ENCODE measurements around the gene EXOC4.
"Not testable (repeated sequence)": the region's sequence is repeated elsewhere in the genome, so short reads cannot be mapped to it uniquely, and the experiment has no call there.

EXOC4 gene

GRCh38 chr7:133853706-133854276 is 600.9 kb downstream of the EXOC4 start:
- peak; percentile 66 for DNase-seq

GRCh38 chr7:133854739-133855138 is 601.9 kb downstream of the EXOC4 start:
- peak; percentile 63 for DNase-seq

GRCh38 chr7:133857376-133858119 is 604.7 kb downstream of the EXOC4 start:
- no peak for DNase-seq

- DNase-seq = no peak
These were observed 605.4 kb downstream of the EXOC4 start for GRCh38 chr7:133858311-133858710.

GRCh38 chr7:133859231-133859630 is 606.4 kb downstream of the EXOC4 start:
- peak; percentile 61 for DNase-seq

GRCh38 chr7:133859871-133860450 is 607.1 kb downstream of the EXOC4 start:
- no peak for DNase-seq

GRCh38 chr7:133860628-133861335 is 607.9 kb downstream of the EXOC4 start:
- no peak for DNase-seq

- DNase-seq = no peak
These were observed 609.0 kb downstream of the EXOC4 start for GRCh38 chr7:133861876-133862275.

- peak; percentile 88 for DNase-seq
These were observed 610.6 kb downstream of the EXOC4 start for GRCh38 chr7:133863362-133864061.

- no peak for DNase-seq
These were observed 616.7 kb downstream of the EXOC4 start for GRCh38 chr7:133869556-133869955.

GRCh38 chr7:133871757-133872156 is 618.9 kb downstream of the EXOC4 start:
- no peak for DNase-seq

GRCh38 chr7:133873187-133873586 is 620.3 kb downstream of the EXOC4 start:
- no peak for DNase-seq

GRCh38 chr7:133873631-133874030 is 620.8 kb downstream of the EXOC4 start:
- DNase-seq = no peak

- DNase-seq = no peak
These were observed 630.7 kb downstream of the EXOC4 start for GRCh38 chr7:133883591-133883990.

- DNase-seq = no peak
These were observed 632.3 kb downstream of the EXOC4 start for GRCh38 chr7:133885213-133885612.

- no peak for DNase-seq
These were observed 633.2 kb downstream of the EXOC4 start for GRCh38 chr7:133886086-133886485.

GRCh38 chr7:133886797-133887196 is 633.9 kb downstream of the EXOC4 start:
- no peak for DNase-seq

- no peak for DNase-seq
These were observed 634.6 kb downstream of the EXOC4 start for GRCh38 chr7:133887459-133887858.

- no peak for DNase-seq
These were observed 635.4 kb downstream of the EXOC4 start for GRCh38 chr7:133888061-133888930.

- no peak for DNase-seq
These were observed 651.9 kb downstream of the EXOC4 start for GRCh38 chr7:133904776-133905175.

GRCh38 chr7:133906553-133906952 is 653.7 kb downstream of the EXOC4 start:
- not testable (repeated sequence) for DNase-seq

- peak; percentile 81 for DNase-seq
These were observed 657.9 kb downstream of the EXOC4 start for GRCh38 chr7:133910761-133911160.

Data from NCI-H748 treated with DMSO at 0.1 percent for 48 hours (cell line).